Transverse colon (tissue), 4 donors: ENCODE data around the gene TCF23.

Experiments
- CTCF ChIP-seq, 5 experiments: fragments of 200-600 bp in 3 of 5; fragments of 450-650 bp in 2 of 5; sonication (generic) in 3 of 5; IDR thresholded peaks; 1 replicate in 2 of 5; 2 replicates in 3 of 5; pipeline ENCODE4 v1.5.1; 2016 to 2017; ENCODE audit warnings: antibody characterized with exemption in 5 of 5, inconsistent platforms in 3 of 5, mild to moderate bottlenecking in 2 of 5, moderate library complexity in 1 of 5
- POLR2A ChIP-seq: fragments of 450-650 bp; IDR thresholded peaks from one replicate; pipeline ENCODE4 v1.6.1; 2016; ENCODE audit warnings: antibody characterized with exemption, mild to moderate bottlenecking, moderate library complexity
- POLR2AphosphoS5 ChIP-seq, 3 donors: sonication (generic); formaldehyde crosslinking; IDR thresholded peaks; one replicate each; pipeline ENCODE4 v1.6.1; 2016; ENCODE audit warnings: antibody characterized with exemption in 3 of 3

DNA sequence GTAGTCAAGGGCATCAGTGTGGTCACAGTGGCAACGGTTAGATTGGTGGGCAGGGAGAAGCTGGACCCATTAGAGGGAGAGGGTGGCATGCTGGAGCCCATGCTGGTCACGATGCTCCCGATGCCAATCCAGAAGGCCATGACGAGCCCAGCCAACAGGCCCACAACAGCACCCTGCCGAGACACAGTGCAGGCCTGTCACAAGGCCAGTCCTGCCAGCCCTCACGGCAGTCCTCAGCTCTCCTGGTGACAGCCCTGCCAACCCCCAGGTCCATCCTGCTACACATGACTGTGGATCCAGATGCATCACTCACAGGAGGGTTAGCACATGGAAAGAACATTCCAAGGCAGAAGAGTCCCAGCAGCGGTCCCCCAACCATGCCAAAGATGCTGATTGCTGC is 52.9 kb downstream of the TCF23 start:
- TF ChIP-seq CTCF (IDR thresholded peaks at IDR 0.05) (no peak), POLR2A (no peak), POLR2AphosphoS5 (IDR thresholded peaks at IDR 0.05) (no peak)
